ENCODE data around the gene FBLN1.

FBLN1 gene

GRCh38 chr22:45648301-45649117, 145.8 kb downstream of the FBLN1 start:
- H3K27ac ChIP-seq = no peak overlapping the region
- no peak for TF ChIP-seq CTCF (IDR thresholded peaks at IDR 0.05)
- no peak for TF ChIP-seq ZFX (IDR thresholded peaks at IDR 0.05; ENCODE audit: borderline replicate concordance)

GRCh38 chr22:45649809-45650208, 147.1 kb downstream of the FBLN1 start:
- TF ChIP-seq CTCF (IDR thresholded peaks at IDR 0.05) (no peak), ZFX (IDR thresholded peaks at IDR 0.05; ENCODE audit: borderline replicate concordance) (no peak)
- no peak overlapping the region for H3K27ac ChIP-seq

- TF ChIP-seq CTCF (IDR thresholded peaks at IDR 0.05) (no peak), ZFX (IDR thresholded peaks at IDR 0.05; ENCODE audit: borderline replicate concordance) (no peak)
- no peak overlapping the region for H3K27ac ChIP-seq
Observed at GRCh38 chr22:45650721-45651120, 148.0 kb downstream of the FBLN1 start.
